8988T (cell line): ENCODE data around the gene PTPRN2.

ENCODE experiments used
- DNase-seq: peaks from one replicate; pipeline ENCODE4 v3.0.0; 2011

Gene PTPRN2

DNA sequence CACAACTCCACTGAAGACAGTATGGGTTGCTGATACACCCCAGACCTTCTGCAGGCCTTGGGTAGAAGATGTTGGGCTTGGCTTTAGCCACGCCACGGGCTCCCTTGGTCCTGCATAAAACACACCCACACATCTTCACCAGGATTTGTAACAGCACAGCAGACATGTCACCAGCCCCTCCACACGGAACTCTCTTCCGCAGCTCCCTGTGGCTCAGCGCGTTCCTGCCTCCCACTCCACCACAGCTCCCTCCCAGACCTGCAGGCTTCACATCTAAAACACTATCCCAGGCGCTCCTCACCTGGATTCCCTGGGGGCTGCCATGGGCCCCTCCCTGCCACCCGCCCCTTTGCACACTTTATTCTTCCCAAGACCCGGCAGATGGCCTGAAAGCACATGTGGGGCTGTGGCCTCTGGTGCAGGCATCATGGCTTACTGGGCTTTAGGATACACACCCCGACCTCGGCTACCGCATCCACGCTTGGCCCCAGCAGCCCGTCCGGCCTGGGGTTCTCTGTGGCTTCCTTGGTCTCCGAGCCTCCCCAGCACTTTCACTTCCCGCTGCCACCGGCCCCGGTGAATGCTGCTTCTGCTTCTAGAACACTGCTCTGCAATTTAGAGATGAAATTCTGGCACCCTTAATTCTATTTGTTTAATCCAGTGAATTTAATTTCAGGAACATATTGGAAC is 818.0 kb downstream of the PTPRN2 start:
- no peak for DNase-seq

DNA sequence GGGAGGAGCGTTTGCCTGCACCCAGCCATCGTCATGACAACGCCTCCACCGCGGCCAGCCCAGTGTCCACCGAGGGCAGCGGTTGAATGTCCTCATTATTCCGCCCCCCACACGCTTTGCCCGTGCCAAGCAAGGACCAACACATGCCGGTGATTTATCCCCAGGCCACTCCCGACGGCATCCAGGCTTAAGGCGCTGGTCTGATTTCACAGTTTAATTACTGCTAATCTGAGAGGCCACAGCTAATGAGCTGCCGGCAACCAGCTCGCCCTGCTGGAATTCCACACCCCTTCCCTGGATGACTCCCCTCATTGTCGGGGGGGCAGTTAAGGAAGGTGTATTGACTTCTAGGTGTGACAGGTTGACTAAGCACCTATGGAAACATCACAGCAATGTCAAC is 818.5 kb downstream of the PTPRN2 start:
- no peak for DNase-seq

DNA sequence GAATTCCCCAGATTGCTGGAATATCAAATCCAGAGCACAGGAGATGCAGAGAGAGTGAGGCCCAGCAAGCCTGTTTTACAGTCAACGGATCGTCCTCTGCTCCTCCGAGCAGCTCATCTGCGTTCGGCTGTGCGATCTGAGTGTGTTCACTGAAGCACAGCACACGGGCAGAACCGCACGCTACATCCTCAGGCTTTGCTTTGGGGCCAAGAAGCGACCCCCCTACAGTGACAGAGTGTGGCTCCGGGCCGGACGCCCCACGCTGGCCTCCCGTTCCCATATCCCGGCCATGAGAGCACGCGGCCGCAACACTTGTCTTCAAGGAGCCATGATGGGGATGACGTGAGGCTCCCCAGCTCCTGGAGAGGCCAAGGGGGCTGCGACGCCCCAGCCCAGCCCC is 819.4 kb downstream of the PTPRN2 start:
- DNase-seq = no peak

DNA sequence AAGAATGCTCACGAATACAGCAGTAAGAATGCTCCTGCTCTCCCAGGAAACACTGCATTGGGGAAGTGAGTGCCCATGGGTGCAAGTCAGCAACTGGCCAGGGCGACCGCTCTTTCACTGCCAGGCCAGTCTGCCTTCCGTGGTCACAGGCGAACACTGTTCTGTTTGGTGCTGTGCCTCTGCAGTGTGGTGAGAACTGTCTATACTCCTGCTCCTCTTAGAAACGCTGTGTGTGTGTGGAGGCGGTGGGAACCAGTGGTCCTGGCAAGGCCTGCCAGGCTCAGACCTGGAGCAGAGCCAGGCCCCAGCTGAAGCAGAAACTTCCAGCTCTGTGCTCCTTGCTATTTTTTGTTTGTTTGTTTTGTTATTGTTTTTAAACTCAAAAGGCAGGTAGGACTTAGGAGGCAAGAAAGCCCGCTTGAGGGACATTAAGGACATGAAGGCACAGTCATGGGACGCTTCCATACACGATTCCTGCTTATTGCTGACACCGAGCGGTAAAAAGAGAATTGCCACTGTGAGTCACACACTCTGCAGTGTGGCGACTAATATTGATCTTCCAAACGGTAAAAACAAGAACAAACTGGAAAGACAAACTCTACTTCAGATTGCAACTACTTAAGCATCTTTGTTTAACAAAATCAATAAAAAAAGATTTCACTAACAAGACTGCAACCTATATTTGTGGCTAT is 820.0 kb downstream of the PTPRN2 start:
- no peak for DNase-seq

DNA sequence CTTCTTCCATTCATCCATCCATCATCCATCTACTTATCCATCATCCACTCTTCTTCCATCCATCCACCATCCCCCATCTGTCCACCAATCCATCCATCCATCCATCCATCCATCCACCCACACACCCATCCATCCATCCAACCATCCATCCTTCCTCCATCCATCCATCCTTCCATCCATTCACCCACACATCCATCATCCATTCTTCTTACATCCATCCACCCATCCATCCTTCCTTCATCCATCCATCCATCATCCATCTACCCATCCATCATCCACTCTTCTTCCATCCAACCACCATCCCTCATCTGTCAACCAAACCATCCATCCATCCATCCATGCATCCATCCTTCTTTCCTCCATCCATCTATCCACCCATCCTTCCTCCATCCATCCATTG is 821.5 kb downstream of the PTPRN2 start:
- DNase-seq = no peak

DNA sequence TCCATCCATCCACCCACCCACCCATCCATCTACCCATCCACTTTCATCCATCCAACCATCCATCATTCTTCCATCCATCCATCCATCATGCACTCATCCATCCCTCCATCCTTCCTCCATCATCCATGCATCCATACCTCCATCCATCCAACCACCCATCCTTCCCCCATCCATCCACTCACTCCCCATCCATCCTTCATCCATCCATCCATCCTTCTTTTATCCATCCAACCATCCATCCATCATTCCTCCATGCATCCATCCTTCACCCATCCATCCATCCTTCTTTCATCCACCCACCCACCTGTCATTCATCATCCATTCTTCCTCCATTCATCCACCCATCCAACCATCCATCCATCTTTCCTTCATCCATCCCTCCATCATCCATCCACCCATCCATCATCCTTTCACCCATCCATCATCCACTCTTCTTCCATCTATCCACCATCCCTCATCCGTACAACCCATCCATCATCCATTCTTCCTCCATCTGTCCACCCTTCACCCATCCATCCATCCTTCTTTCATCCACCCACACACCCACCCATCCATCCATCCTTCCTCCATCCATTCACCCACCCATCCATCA is 822.6 kb downstream of the PTPRN2 start:
- no peak for DNase-seq

DNA sequence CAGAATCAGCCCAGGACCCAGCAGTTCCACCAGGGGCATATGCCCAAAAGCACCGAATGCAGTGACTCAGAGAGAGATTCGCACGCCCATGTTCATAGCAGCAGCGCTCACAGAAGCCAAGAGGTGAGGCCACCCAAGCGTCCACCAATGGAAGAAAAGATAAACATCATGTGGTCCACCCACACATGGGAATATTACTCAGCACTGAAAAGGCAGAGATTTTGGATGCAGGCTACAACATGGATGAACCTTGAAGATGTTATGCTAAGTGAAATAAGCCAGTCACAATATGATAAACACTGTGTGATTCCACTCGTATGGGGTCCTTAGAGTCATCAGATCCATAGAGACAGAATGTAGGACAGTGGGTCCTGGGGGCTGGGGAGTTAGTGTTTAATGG is 823.4 kb downstream of the PTPRN2 start:
- DNase-seq = no peak

DNA sequence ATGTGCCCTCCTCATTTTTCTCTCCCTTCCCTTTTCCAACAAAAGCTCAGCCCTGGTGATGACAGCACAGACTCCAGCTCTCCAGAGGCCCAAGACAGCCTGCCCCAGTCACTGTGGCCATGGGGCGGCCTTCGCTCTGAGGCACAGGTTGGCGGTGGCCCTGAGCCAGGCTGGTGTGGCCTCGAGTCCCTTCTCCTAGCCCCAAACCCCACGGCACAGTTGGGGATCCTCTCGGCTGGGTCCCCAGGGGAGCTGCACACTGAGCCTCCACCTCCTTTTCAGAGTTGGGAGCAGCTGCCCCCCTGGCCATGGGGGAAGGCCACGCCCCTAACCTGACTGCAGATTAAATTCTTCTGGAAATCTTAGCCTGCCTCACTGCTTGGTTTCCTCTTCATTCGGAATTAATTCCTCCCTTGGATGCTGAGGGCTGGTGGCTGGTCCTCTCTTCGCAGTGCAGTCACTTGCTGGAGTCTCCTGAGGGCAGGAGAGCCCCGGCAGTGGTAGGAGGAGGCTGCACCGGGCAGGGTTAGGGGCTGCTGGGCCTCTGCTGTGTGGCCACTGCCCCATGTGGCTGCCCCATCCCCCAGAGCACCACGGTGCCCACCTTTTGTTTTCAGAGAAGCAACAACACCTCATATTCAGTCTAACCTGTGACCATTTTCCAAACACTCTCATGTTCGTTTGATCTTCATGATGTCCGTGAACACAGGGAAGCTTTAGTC is 824.2 kb downstream of the PTPRN2 start:
- no peak for DNase-seq

DNA sequence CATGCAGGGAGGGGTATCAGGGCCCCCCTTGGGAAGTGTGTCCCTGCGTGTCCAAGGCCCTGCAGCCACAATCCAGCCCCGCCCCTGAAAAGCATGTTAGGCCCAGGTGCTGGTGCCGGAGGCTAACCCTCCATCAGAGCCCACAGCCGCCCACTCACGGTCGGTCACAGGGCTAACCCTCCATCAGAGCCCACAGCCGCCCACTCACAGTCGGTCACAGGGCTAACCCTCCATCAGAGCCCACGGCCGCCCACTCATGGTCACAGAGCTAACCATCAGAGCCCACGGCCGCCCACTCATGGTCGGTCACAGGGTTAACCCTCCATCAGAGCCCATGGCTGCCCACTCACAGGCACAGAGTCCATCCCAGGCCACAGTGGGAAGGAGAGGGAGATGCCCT is 824.8 kb downstream of the PTPRN2 start:
- no peak for DNase-seq

DNA sequence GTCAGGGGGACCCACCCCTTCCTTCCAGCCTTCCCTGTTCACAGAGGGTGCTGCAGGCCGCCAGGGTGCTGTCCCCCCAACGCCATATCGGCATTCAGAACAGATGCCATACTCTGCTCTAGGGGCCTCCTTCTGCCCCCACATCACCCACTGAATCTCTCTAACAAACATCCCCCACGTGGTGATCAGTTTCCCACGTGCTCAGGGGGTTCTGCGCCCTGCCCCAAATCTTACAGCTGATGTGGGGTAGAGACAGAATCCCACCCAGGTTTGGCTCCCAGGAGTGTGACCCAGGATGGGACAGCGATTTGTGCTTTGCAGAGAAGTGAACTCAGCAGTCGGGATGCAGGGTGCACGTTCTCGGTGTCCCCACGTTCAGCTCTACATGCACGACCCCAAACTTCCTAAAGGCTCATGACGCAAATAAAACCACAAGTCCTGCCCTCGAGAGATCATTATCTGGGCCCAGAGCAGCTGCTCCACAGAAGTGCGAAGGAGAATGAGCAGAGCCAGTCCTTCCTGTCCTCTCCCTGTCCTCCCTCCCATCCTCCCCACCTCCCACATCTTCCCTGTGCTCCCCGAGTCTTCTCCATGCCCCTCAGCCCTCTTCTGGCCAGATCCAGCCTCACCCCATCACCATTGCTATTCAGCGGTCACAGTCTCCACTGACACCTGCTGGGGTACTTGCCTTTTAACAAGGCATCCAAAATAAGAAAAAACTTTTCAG is 827.5 kb downstream of the PTPRN2 start:
- DNase-seq = no peak

DNA sequence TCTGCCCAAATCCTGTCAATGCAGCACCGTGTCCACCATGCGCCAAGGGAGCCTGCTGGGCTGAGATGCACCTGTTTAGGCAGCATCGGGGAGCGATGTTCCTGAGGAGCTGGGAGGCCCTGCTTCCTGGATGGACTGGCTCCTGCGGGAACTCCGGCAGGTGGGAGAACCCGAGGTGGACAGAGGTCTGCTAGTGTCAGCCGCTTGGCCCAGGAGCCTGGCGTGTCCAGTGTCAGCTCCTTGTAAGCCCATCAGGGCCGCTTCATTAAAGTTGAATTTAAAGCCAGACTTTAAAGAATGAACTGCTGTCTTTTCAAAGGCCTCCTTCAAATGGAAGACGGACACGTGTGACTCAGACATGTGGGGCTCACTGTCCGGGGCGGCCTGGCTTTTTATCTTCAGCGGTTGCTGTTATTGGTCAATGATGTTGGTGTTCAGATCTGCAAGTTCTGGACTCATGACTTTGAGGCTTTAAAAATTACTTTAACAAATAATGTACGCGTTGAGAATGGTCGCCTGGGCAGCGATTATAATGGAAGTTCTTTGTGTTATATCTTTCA is 828.3 kb downstream of the PTPRN2 start:
- no peak for DNase-seq

DNA sequence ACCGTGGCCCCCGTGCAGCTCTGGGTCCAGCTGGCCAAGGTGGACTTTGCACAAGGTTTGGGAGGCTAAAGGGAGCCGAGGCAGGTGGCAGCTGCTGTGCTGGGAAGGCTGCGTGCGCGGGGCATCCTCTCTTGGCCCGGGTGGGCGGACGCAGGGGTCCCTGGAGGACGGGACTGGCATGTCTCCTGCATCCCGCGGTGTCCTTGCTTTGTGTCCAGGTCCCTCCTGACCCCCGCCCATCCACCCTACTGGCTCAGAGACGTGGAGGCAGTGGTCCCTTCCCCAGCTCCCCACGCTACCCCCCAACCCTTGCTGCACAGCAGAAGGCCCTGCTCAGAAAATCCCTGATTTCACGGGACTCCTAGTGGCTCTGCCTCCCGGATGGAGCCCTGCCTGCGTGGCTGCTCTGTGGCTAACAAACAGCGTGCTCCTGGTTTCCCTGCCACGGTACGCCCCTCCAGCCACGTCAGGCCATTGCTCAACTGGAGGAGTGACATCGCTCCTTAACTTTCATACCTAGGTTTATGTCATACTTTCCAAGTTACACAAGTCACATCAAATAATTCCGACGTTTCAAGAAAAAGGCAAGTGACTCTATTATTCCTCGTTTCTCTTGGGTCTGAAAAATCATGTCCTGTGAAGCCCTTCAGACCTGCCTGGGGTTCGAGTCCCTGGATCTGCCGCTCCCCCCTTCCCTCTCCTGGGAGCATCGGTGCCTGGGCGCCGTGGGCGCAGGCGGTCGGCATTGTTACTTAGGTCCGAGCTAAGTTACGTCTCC is 829.0 kb downstream of the PTPRN2 start:
- DNase-seq = no peak

DNA sequence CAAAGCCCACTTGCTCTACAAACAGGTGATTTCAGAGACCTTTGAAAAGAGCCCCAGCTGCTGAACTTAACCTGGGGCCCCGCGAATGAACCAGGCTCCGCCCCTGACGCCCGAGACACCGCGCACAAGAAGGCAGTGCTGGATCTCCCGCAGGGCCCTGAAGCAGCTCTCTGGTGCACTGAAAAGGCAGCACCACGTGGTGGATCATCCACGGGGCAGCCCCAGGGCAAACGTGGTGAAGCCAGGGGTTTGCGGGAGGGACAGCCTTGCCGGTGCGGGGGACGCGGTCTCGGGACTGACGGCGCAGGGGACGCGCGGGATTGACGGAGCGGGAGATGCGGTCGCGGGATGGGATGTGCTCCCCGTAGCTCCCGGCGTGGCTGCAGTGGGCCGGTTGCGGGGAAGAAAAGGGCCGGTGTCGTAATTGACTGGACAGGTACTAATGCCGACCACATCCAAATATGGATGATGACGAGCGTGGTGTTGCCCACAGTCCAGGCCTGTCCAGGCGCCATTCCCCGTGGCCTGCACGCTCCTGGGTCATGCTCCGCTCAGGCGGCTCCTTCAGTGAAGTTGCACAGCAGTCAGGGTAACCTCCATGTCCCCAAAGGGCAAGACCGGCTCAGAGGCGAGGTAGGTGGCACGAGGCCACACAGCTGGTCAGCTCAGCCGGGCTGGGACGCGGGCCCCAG is 829.7 kb downstream of the PTPRN2 start:
- no peak for DNase-seq

DNA sequence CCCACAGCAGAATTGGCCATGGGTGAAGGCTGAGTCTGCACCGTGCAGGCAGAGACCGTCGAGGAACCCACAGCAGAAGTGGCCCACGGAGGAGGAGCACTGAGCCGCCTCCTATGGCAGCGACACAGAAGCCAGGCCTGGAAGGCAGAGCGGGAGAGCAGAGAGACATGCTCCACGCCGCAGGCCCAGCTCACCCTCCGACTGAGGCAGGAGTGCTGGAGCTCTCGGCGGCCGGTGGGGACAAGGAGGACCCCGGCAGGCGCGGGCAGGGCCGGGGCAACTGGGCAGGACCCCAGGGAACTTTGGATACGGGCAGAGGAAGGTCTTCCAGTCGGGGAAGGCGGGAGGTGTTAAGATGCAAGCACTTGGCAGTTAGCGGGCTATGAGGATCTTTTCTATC is 830.4 kb downstream of the PTPRN2 start:
- DNase-seq = no peak

DNA sequence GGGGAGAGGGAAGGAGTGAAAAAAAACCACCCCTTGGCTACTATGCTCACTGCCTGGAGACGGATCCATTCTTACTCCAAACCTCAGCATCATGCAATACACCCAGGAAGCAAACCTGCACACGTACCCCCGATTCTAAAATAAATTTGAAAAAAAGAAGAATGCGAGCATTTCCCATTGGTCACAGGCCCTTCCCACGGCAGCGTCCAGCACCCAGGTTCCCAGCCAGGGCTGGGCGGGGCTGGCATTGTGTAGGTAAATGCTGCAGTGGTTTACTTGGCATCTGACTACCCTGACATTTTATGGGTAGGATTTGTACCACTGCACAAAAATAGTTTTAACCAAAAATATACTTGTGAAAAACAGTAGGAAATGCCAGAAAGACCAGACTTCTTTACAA is 831.9 kb downstream of the PTPRN2 start:
- no peak for DNase-seq

DNA sequence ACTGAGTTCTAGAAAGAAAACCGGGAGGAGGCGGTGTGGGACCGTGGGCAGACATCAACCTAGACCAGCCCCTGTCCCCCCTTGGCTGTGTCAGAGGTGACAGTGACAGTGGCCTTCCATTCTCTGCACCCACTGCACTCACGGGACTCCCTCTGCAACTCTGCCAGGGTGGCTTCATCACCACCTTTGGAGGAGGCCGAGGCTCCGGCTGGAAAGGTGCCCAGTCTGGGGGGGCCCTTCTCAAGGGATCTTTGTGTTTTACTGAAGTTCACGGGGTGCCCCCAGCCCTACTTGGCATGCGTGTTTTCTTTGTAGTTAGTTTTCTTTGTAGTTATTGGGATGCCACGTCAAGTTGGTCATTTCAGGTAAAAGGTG is 833.2 kb downstream of the PTPRN2 start:
- DNase-seq = no peak

DNA sequence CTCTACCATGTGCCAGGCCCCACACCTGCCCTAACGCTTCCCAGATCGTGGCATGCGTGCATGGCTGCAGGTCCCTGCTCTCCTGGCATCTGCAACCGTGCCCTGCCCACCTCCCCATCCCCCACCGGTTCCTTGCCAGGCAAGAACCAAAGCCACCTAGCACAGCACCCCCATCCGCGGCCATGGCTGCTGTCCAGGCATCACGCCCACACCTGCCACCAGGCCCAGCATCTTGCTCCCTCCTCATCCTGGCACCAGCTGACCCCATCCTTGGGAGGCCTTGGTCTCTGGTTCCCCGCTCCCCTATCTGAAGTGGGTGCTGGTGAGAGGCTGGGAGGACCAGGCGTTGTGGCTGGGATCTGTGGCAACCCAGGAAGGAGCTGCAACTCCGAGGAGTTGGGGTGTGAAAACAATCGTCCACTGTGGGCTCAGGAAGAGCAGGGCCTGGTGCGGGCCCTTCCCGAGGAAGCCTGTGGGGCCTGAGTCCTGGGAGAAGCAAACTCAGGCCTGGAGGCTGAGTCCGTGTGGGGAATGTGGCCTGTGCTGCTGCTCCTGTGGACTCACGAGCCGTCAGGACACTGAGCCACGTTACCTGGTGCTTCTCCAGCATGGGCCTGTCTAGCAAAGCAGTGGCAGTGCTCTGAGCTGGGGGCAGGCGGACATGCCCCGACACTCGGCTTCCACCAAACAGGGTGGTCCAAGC is 833.8 kb downstream of the PTPRN2 start:
- DNase-seq = no peak

DNA sequence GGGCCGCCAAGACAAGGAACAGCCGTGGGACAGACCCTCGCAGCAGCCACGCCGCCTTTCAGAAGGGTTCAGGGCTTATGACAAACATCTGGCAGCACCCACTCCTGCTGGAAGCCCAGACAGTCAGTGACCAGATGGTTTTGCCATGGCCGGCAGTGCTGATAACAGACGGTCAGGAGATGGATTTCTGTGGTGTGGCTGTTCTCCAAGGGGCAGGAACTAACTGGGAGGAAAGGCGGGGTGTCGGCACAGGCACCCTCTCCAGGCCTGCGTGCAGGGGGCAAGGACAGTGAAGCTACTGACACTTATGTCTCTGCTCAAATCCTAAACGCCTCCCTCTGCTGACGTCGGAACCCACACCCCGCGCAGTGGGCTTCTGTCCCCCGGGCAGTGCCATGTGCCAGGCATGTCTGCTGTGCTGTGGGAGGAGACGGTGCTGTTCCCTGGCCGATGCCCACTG is 834.8 kb downstream of the PTPRN2 start:
- no peak for DNase-seq

DNA sequence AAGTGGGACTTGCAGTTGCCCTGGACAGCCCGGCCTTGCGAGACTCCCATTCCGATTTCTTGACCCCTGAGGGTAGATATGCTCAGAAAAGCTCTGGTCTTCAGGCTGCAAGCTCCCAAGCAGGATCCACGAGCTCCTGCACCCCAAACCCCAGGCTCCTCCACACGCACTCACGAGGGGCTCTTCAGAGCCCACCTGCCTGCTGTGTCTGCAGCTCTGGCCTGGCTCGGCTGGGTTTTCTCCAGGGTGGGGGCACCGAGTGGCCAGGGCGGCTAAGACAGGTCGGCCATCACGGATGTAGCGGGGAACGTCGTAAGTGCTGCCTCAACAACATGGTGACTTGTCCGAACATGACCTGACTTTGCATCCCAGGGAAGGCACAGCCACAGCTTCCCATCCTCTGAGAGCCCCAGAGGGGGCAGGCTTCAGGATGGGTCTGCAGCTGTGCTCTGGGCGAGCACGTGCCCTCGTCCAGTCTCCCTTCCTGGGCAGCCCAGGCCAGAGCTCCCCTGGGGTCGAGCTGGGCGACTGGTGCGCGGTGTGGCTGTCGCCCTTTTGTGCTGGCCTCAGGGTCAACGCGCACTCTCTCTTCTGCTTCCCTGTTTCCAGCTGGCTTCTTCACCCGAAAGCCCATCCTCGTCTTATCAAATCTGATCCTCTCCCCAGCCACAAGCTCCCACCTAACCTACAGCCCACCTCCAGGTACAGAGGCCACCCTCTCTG is 835.5 kb downstream of the PTPRN2 start:
- DNase-seq = no peak

DNA sequence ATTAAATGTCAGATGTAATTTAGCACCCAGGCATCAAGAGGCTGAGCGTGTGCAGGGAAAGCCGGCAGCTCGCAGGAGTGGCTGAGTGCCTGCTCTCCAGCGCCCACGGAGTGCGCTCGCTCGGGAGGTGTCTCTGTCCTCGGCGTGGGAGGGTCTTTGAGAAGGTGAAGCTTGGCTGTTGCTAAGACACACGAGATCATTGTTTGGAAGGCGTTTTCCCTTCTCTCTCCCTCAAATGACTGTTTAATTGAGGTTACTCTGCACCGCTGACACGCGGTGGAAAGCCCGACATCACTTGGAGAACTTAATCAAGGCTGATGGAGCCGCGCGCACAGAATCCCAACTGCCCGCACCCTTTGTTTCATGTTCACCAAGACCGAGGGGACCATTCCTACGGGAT is 836.2 kb downstream of the PTPRN2 start:
- no peak for DNase-seq
